GM12878 (cell line): ENCODE results near the gene BCAS4. TPM values are rescaled to one million over a fixed set of nuclear protein-coding genes. Genes with fewer than 3 reads are reported as not detected.

Experiments used
- ATAC-seq: fragments of 200-7000 bp; cut with Tn5 transposase; 3 replicates; pipeline ENCODE4 v1.9.1; 2020; ENCODE audit warnings: mild to moderate bottlenecking, moderate library complexity
- BruUV-seq: library from RNA; stranded (reverse); fragments of 400-500 nt; replicated peaks from 2 replicates; lab custom pipeline; 2021; lab: Mats Ljungman, UMichigan
- CTCF ChIA-PET: fragments of 300-600 bp; sonication (Branson Sonifier 250); formaldehyde crosslinking; extraction: SDS; loops from one replicate; lab custom pipeline; 2021; ENCODE audit warnings: inconsistent platforms; lab: Yijun Ruan, JAX
- POLR2A ChIA-PET: fragments of 350-600 bp; formaldehyde crosslinking; extraction: SDS; loops from one replicate; lab custom pipeline; 2021; ENCODE audit warnings: inconsistent platforms; lab: Charles Lee
- RAD21 ChIA-PET: fragments of 300-600 bp; sonication (Branson Sonifier 250); formaldehyde crosslinking; loops from one replicate; lab custom pipeline; 2023; ENCODE audit warnings: antibody characterized with exemption; ENCODE audit not compliant: unreplicated experiment; lab: Charles Lee
- SMC1A ChIA-PET: fragments of 300-600 bp; sonication (Branson Sonifier 250); formaldehyde crosslinking; loops from one replicate; lab custom pipeline; 2023; ENCODE audit not compliant: unreplicated experiment, uncharacterized antibody; lab: Charles Lee
- DNase-seq: peaks from one replicate; pipeline ENCODE4 v3.0.0-alpha.2; 2011; ENCODE audit warnings: low read depth, low spot score
- FAIRE-seq: peaks from 3 replicates; lab custom pipeline; 2011; peaks lifted over from hg19 to GRCh38; lab: Jason Lieb, UNC
- H2AFZ ChIP-seq: 2 replicates; pipeline ENCODE4 v1.6.0; 2011; ENCODE audit warnings: low read depth, low read length, control low read depth; ENCODE audit not compliant: control insufficient read depth
- H3K27ac ChIP-seq: 2 replicates; pipeline ENCODE4 v1.5.1; 2011; ENCODE audit warnings: control low read depth; ENCODE audit not compliant: control insufficient read depth, insufficient read depth
- H3K27me3 ChIP-seq, 2 experiments: replicated peaks in 1 of 2; 2 replicates each; pipeline versions ENCODE4 v1.6.0 to v1.6.1; 2011; ENCODE audit warnings: low read length in 1 of 2; ENCODE audit not compliant: control insufficient read depth in 2 of 2, insufficient read depth in 2 of 2
- H3K36me3 ChIP-seq, 2 experiments: 2 replicates each; pipeline ENCODE4 v1.5.1; 2011; ENCODE audit warnings: low read length in 1 of 2; ENCODE audit not compliant: control insufficient read depth in 2 of 2, insufficient read depth in 2 of 2
- H3K4me1 ChIP-seq: 2 replicates; pipeline ENCODE4 v1.6.1; 2011; ENCODE audit warnings: mild to moderate bottlenecking, low read length, moderate library complexity, mixed read lengths; ENCODE audit not compliant: control insufficient read depth, insufficient read depth
- H3K4me2 ChIP-seq: 2 replicates; pipeline ENCODE4 v1.6.0; 2011; ENCODE audit warnings: control low read depth; ENCODE audit not compliant: control insufficient read depth, insufficient read depth
- H3K4me3 ChIP-seq: fragments of 200-600 bp; sonication (generic); 2 replicates; pipeline ENCODE4 v1.5.1; 2016
- H3K79me2 ChIP-seq: 2 replicates; pipeline ENCODE4 v1.6.0; 2011; ENCODE audit warnings: low read length; ENCODE audit not compliant: control insufficient read depth, insufficient read depth
- H3K9ac ChIP-seq: 2 replicates; pipeline ENCODE4 v1.8.0; 2011; ENCODE audit warnings: low read length, control low read depth, mixed read lengths; ENCODE audit not compliant: control insufficient read depth, insufficient read depth
- H3K9me3 ChIP-seq: replicated peaks from 3 replicates; pipeline ENCODE4 v1.5.1; 2011; ENCODE audit warnings: mild to moderate bottlenecking, low read length; ENCODE audit not compliant: control insufficient read depth, insufficient read depth
- H4K20me1 ChIP-seq: 2 replicates; pipeline ENCODE4 v1.6.0; 2011; ENCODE audit not compliant: control insufficient read depth, insufficient read depth
- BCLAF1 ChIP-seq: fragments of 450-650 bp; IDR thresholded peaks from 2 replicates; pipeline ENCODE4 v1.6.1; 2017; ENCODE audit warnings: antibody characterized with exemption, mild to moderate bottlenecking, moderate library complexity
- CTCF ChIP-seq, 3 experiments: IDR thresholded peaks in 2 of 3; conservative IDR thresholded peaks in 1 of 3; 2 replicates each; pipeline ENCODE4 v1.5.1; 2011; ENCODE audit warnings: low read depth in 3 of 3, low read length in 3 of 3, mild to moderate bottlenecking in 3 of 3, control low read depth in 2 of 3, moderate library complexity in 2 of 3, inconsistent platforms in 1 of 3, mixed read lengths in 1 of 3; ENCODE audit not compliant: control insufficient read depth in 2 of 3, insufficient read depth in 1 of 3; ENCODE audit errors: extremely low read depth in 1 of 3
- ETV6 ChIP-seq, 2 experiments: fragments of 450-650 bp in 1 of 2; IDR thresholded peaks in 1 of 2; conservative IDR thresholded peaks in 1 of 2; 2 replicates each; pipeline ENCODE4 v1.6.1; 2014; ENCODE audit warnings: antibody characterized with exemption in 1 of 2, borderline replicate concordance in 1 of 2, low read depth in 1 of 2, mild to moderate bottlenecking in 1 of 2, moderate library complexity in 1 of 2
- IRF5 ChIP-seq: fragments of 450-650 bp; IDR thresholded peaks from 2 replicates; pipeline ENCODE4 v1.6.1; 2017; ENCODE audit warnings: borderline replicate concordance
- LARP7 ChIP-seq: fragments of 450-650 bp; IDR thresholded peaks from 2 replicates; pipeline ENCODE4 v1.6.1; 2017; ENCODE audit warnings: mild to moderate bottlenecking
- MXI1 ChIP-seq: fragments of 150-350 bp; IDR thresholded peaks from 2 replicates; pipeline ENCODE4 v1.6.1; 2011; ENCODE audit warnings: low read depth, mild to moderate bottlenecking, inconsistent platforms, low read length, improper control_type of control experiment
- ZBTB33 ChIP-seq: fragments of 450-650 bp; IDR thresholded peaks from 2 replicates; pipeline ENCODE4 v1.6.1; 2017; ENCODE audit warnings: mild to moderate bottlenecking
- ZNF687 ChIP-seq: fragments of 450-650 bp; IDR thresholded peaks from 2 replicates; pipeline ENCODE4 v1.6.1; 2017; ENCODE audit warnings: mild to moderate bottlenecking, moderate library complexity
- WGBS: methylation state at CpG from one replicate; pipeline ENCODE4 v1.1.6; 2016; ENCODE audit warnings: low lambda C conversion rate; ENCODE audit not compliant: insufficient replicate concordance, insufficient coverage; ENCODE audit errors: missing lambda C conversion rate; 5-methylcytosine and 5-hydroxymethylcytosine counted together
- in situ Hi-C: fragments of 300-500 bp; cut with MboI; formaldehyde crosslinking; loops from 9 replicates; pipeline ENCODE4 v1.14.3; 2018; ENCODE audit warnings: mixed read lengths
- intact Hi-C: fragments of 100-400 bp; cut with micrococcal nuclease; formaldehyde crosslinking; loops from one replicate; pipeline ENCODE4 v1.14.2; 2022; ENCODE audit not compliant: unreplicated experiment
- polyA plus RNA-seq, 11 experiments: library from polyadenylated mRNA; depleted of rRNA in 4 of 11; unstranded in 6 of 11; stranded (reverse) in 5 of 11; fragments of >200 nt; fragmentation: Nextera tagmentation in 4 of 11; fragmentation: Illumina TruSeq in 1 of 11; extraction: Ambion mirVana in 4 of 11; extraction: Trizol in 1 of 11; gene quantifications; 1 replicate in 1 of 11; 2 replicates in 10 of 11; pipeline versions ENCODE4 v1.2.1 to v1.2.3, GENCODE V29; 2011 to 2016; ENCODE audit warnings: inconsistent platforms in 2 of 11, missing spikeins in 2 of 11, low read depth in 1 of 11
- total RNA-seq, 4 experiments: library from RNA; depleted of rRNA in 3 of 4; stranded (reverse); fragments of >200 nt in 3 of 4; fragmentation: Illumina TruSeq in 1 of 4; extraction: Trizol in 1 of 4; gene quantifications; 2 replicates each; pipeline versions ENCODE4 v1.2.1 to v1.2.3, GENCODE V29; 2013 to 2021

The BCAS4 gene
- total and polyA plus RNA-seq, 10 of the 15 experiments (the other 5 are each of a cell fraction or from before 2014, with no cell fraction given): 14.8 to 214 (median 65.3) TPM

GRCh38 chr20:50866831-50867230 lies 72.0 kb downstream of the BCAS4 start (continued):
- TF ChIP-seq BCLAF1 (no peak), ETV6 (conservative IDR thresholded peaks at IDR 0.05 in 1 of 2, IDR thresholded peaks at IDR 0.05 in 1 of 2; ENCODE audit: borderline replicate concordance in 1 of 2, low read depth in 1 of 2) (no peak), IRF5 (no peak)

- H3K4me3 ChIP-seq: no peak overlapping the region
- RAD21 ChIA-PET: no interaction called here
- in situ Hi-C loops: no loop called here
- no peak overlapping the region for H2AFZ ChIP-seq
- ATAC-seq: no peak
- H3K9ac ChIP-seq: no peak overlapping the region
- peaks cover 2 to 4% of the 10 kb centered on the region in 2 experiments; a peak in 1 of 4 replicates for H3K36me3 ChIP-seq
- H3K27ac ChIP-seq: no peak overlapping the region
- POLR2A ChIA-PET: no interaction called here
- no peaks in the 10 kb centered on the region for H4K20me1 ChIP-seq
- SMC1A ChIA-PET: no interaction called here
- H3K79me2 ChIP-seq: no peaks in the 10 kb centered on the region; the same call in 1 of the 2 replicates
- no TSS peak for BruUV-seq
- H3K27me3 ChIP-seq: no peaks in the 10 kb centered on the region
- CTCF ChIA-PET: no interaction called here
- FAIRE-seq: no peak
- no peaks in the 10 kb centered on the region for H3K9me3 ChIP-seq
- no peaks in the 10 kb centered on the region for H3K4me1 ChIP-seq
- over 99% methylated on average over 6 of the region's 6 CpGs for WGBS
- intact Hi-C loops: no loop called here
- no peak overlapping the region for H3K4me2 ChIP-seq
- DNase-seq: no peak
- TF ChIP-seq CTCF (IDR thresholded peaks at IDR 0.05 in 2 of 3, conservative IDR thresholded peaks at IDR 0.05 in 1 of 3; ENCODE audit: control insufficient read depth in 2 of 3, extremely low read depth in 1 of 3, insufficient read depth in 1 of 3, low read depth in 3 of 3, low read length in 3 of 3) (no peak), ZBTB33 (no peak), ZNF687 (no peak), MXI1 (no peak), LARP7 (no peak)
Measured at GRCh38 chr20:50867805-50868204, 72.9 kb downstream of the BCAS4 start.
